WTC11 (cell line): ENCODE results near the gene MAU2.

Source experiments
- ATF1 ChIP-seq: sonication (generic); formaldehyde crosslinking; IDR thresholded peaks from 2 replicates; pipeline ENCODE4 v1.8.1; 2023; ENCODE audit warnings: mild to moderate bottlenecking, moderate library complexity, missing genetic modification reagents
- CTCF ChIP-seq: fragments of 200-600 bp; IDR thresholded peaks from 2 replicates; pipeline ENCODE4 v1.8.0; 2022; ENCODE audit warnings: antibody characterized with exemption
- E2F5 ChIP-seq: sonication (generic); formaldehyde crosslinking; IDR thresholded peaks from 2 replicates; pipeline ENCODE4 v1.8.1; 2022; ENCODE audit warnings: mild to moderate bottlenecking, moderate library complexity, missing genetic modification reagents
- ELF4 ChIP-seq: sonication (generic); formaldehyde crosslinking; IDR thresholded peaks from 2 replicates; pipeline ENCODE4 v1.8.1; 2022; ENCODE audit warnings: low read depth, mild to moderate bottlenecking, moderate library complexity, missing genetic modification reagents
- FOXP1 ChIP-seq: sonication (generic); formaldehyde crosslinking; IDR thresholded peaks from 2 replicates; pipeline ENCODE4 v1.8.0; 2022; ENCODE audit warnings: missing genetic modification reagents, mild to moderate bottlenecking, moderate library complexity, borderline replicate concordance
- MLX ChIP-seq: sonication (generic); formaldehyde crosslinking; IDR thresholded peaks from 2 replicates; pipeline ENCODE4 v1.8.1; 2023; ENCODE audit warnings: mild to moderate bottlenecking, missing genetic modification reagents, moderate library complexity
- USF2 ChIP-seq: sonication (generic); formaldehyde crosslinking; IDR thresholded peaks from 2 replicates; pipeline ENCODE4 v1.8.1; 2023; ENCODE audit warnings: mild to moderate bottlenecking, missing genetic modification reagents, moderate library complexity
- TF ChIP-seq, protein P1 (sequence below): sonication (generic); formaldehyde crosslinking; IDR thresholded peaks from 2 replicates; pipeline ENCODE4 v1.8.1; 2023; ENCODE audit warnings: mild to moderate bottlenecking, missing genetic modification reagents

DNA sequence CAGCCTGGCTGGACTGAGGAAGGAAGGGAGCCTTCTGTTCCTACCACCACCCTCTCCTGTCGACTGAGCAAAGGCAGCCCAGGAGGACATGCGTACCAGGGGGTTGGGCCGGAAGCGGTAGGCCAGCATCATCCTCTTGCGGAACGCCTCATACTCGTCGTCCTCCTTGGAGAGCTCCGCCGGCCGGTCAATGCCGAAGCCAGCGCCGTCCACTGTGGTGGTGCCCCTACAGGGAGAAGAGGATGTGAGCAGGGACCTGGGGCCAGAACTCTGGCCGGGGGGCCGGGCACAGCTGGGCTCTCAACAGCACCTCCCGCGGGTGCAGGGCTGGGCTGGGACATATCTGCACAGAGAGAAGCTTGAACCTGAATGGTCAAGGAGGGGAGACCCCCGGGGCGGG lies 43.8 kb upstream of the MAU2 start:
- TF ChIP-seq E2F5 (no peak), ELF4 (CRISPR knock-in tag) (no peak), MLX (CRISPR knock-in tag) (no peak), CTCF (no peak), FOXP1 (CRISPR knock-in tag) (no peak), USF2 (CRISPR knock-in tag) (no peak), ATF1 (no peak)
- TF ChIP-seq, protein P1, sequence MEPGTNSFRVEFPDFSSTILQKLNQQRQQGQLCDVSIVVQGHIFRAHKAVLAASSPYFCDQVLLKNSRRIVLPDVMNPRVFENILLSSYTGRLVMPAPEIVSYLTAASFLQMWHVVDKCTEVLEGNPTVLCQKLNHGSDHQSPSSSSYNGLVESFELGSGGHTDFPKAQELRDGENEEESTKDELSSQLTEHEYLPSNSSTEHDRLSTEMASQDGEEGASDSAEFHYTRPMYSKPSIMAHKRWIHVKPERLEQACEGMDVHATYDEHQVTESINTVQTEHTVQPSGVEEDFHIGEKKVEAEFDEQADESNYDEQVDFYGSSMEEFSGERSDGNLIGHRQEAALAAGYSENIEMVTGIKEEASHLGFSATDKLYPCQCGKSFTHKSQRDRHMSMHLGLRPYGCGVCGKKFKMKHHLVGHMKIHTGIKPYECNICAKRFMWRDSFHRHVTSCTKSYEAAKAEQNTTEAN (CRISPR knock-in tag): no peak
